Parathyroid adenoma (tissue), 2 donors: ENCODE measurements around the gene MIGA1.

Source experiments
- H2AFZ ChIP-seq: fragments of 300-600 bp; sonication (generic); one replicate; pipeline ENCODE4 v1.7.0; 2017; ENCODE audit warnings: antibody characterized with exemption, mild to moderate bottlenecking
- H3K27ac ChIP-seq: fragments of 300-600 bp; sonication (generic); one replicate; pipeline ENCODE4 v1.7.0; 2017
- H3K27me3 ChIP-seq: fragments of 300-600 bp; sonication (generic); one replicate; pipeline ENCODE4 v1.7.0; 2017; ENCODE audit warnings: low read length; ENCODE audit not compliant: control insufficient read depth, insufficient read depth
- H3K36me3 ChIP-seq: fragments of 300-600 bp; sonication (generic); one replicate; pipeline ENCODE4 v1.7.0; 2017; ENCODE audit warnings: low read length; ENCODE audit not compliant: control insufficient read depth, insufficient read depth
- H3K4me1 ChIP-seq: fragments of 300-600 bp; sonication (generic); one replicate; pipeline ENCODE4 v1.7.0; 2017; ENCODE audit warnings: control low read depth
- H3K4me2 ChIP-seq: fragments of 300-600 bp; sonication (generic); one replicate; pipeline ENCODE4 v1.7.0; 2017; ENCODE audit warnings: low read length
- H3K4me3 ChIP-seq: fragments of 300-600 bp; sonication (generic); one replicate; pipeline ENCODE4 v1.7.0; 2017; ENCODE audit warnings: low read depth, low read length
- H3K79me2 ChIP-seq: fragments of 300-600 bp; sonication (generic); one replicate; pipeline ENCODE4 v1.7.0; 2017; ENCODE audit warnings: control low read depth
- H3K9ac ChIP-seq: fragments of 300-600 bp; sonication (generic); one replicate; pipeline ENCODE4 v1.7.0; 2017; ENCODE audit warnings: mild to moderate bottlenecking
- H3K9me3 ChIP-seq: fragments of 300-600 bp; sonication (generic); one replicate; pipeline ENCODE4 v1.7.0; 2017; ENCODE audit warnings: low read length; ENCODE audit not compliant: control insufficient read depth
- CTCF ChIP-seq: fragments of 300-600 bp; sonication (generic); IDR thresholded peaks from one replicate; pipeline ENCODE4 v1.7.0; 2017; ENCODE audit warnings: antibody characterized with exemption, mild to moderate bottlenecking
- donor health status: primary hyperparathyroidism.

The MIGA1 gene

GRCh38 chr1:77859248-77859647 is 79.8 kb downstream of the MIGA1 start:
- no peaks in the 10 kb centered on the region for H3K9me3 ChIP-seq
- TF ChIP-seq CTCF: no peak
- H3K9ac ChIP-seq: no peak overlapping the region
- no peaks in the 10 kb centered on the region for H3K79me2 ChIP-seq
- H3K4me1 ChIP-seq: no peaks in the 10 kb centered on the region
- H3K4me3 ChIP-seq: no peak overlapping the region
- H3K27me3 ChIP-seq: no peaks in the 10 kb centered on the region
- H3K27ac ChIP-seq: no peak overlapping the region
- H3K36me3 ChIP-seq: no peaks in the 10 kb centered on the region
- H3K4me2 ChIP-seq: no peak overlapping the region
- no peak overlapping the region for H2AFZ ChIP-seq

DNA sequence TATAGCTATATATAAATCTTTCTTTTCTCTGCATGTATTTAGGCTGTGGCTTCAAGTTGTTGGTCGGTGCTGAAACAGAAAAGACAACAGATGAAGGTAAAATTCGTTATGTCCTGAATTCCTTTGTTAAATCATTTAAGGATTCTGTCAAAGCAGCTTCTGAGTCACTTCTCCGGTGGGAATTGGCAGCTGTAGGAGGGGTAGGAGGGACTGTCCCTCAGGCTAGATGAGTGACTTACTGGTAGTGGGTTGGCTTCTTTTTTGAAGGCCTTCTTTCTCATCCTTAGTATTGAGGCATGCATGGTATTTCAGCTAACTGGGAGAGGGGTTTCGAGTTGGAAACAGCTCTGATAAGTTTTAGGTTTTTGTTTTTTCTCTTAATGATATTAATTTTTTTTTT is 86.8 kb downstream of the MIGA1 start:
- no peaks in the 10 kb centered on the region for H3K36me3 ChIP-seq

GRCh38 chr1:77872645-77873044 is 93.2 kb downstream of the MIGA1 start:
- no peak overlapping the region for H3K4me3 ChIP-seq

More for the DNA sequence above, 86.8 kb downstream of the MIGA1 start:
- Histone ChIP-seq H3K27me3 (no peaks in the 10 kb centered on the region), H3K27ac (no peak overlapping the region), H2AFZ (no peak overlapping the region), H3K9ac (no peak overlapping the region), H3K4me3 (no peak overlapping the region), H3K4me1 (no peaks in the 10 kb centered on the region), H3K4me2 (no peak overlapping the region), H3K79me2 (no peaks in the 10 kb centered on the region), H3K9me3 (no peaks in the 10 kb centered on the region)
- TF ChIP-seq CTCF: no peak

GRCh38 chr1:77873461-77873860 is 94.0 kb downstream of the MIGA1 start:
- Histone ChIP-seq H3K9me3 (no peaks in the 10 kb centered on the region), H3K4me3 (no peak overlapping the region), H2AFZ (no peak overlapping the region), H3K79me2 (no peaks in the 10 kb centered on the region), H3K4me1 (no peaks in the 10 kb centered on the region), H3K27me3 (no peaks in the 10 kb centered on the region), H3K4me2 (no peak overlapping the region), H3K36me3 (no peaks in the 10 kb centered on the region), H3K27ac (no peak overlapping the region), H3K9ac (no peak overlapping the region)
- TF ChIP-seq CTCF: no peak

More at GRCh38 chr1:77872645-77873044, 93.2 kb downstream of the MIGA1 start:
- Histone ChIP-seq H3K36me3 (no peaks in the 10 kb centered on the region), H3K4me2 (no peak overlapping the region), H2AFZ (no peak overlapping the region), H3K9ac (no peak overlapping the region), H3K27me3 (no peaks in the 10 kb centered on the region), H3K4me1 (no peaks in the 10 kb centered on the region), H3K79me2 (no peaks in the 10 kb centered on the region), H3K9me3 (no peaks in the 10 kb centered on the region), H3K27ac (no peak overlapping the region)
- no peak for TF ChIP-seq CTCF

DNA sequence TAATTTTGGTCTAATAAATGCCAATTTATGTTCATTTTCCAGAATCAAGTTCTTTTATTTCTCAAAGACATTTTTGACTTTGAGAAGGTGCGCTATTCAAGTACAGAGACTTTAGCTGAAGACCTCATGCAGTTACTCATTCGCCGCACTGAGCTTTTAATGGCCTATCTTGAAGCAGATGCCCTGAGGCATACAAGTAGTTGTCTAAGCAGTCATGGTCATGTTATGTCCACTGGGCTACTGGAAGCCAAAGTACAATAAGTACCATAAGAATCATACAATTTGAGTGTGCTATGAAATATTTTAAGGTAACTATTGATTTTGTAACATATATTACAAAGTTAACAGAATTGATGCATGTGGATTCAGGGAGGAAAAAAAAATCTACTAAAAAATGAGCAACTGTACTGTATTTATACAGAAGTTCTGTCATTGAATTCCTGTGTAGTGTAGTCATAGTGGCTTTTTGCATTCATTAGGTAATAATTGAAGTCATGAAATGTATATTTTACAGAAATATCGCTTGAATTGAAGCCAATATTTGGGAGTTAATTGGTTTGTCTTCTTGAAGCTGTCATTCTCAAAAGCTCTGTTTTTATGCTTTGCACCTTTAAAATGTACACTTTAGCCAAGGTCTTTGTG is 95.5 kb downstream of the MIGA1 start:
- Histone ChIP-seq H2AFZ (no peak overlapping the region), H3K36me3 (no peaks in the 10 kb centered on the region), H3K4me2 (no peak overlapping the region), H3K4me3 (no peak overlapping the region), H3K79me2 (no peaks in the 10 kb centered on the region), H3K9me3 (no peaks in the 10 kb centered on the region), H3K4me1 (no peaks in the 10 kb centered on the region), H3K27me3 (no peaks in the 10 kb centered on the region), H3K27ac (no peak overlapping the region), H3K9ac (no peak overlapping the region)
- TF ChIP-seq CTCF: no peak
